ENCODE measurements around the gene NLRP10.
A peak's percentile ranks its signal among the peaks of the same experiment; 100 is the strongest.

The NLRP10 gene

DNA sequence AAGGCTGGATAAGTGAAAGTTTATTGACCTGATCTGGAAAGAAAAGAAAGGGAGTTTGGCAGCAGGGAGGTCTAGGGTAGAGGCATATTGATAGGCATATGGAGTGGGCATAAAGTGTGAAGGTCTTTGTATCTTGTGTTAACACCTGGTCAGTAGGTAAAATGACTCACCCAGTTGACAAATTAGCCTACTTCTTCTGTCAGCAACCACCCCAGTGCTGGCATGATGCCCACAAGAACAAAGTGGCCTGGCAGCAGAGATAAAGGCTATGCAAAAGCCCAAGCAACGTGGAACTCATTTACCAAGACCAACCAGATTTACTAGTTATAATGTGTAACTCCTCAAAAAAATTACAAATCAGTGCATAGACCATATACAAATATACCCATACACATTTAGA is 28.6 kb downstream of the NLRP10 start:
- FAIRE-seq, result no peak
- TF ChIP-seq POLR2AphosphoS5 (IDR thresholded peaks at IDR 0.05; ENCODE audit: low read depth, low read length), result no peak
- no peak for TF ChIP-seq TAF1 (IDR thresholded peaks at IDR 0.05; ENCODE audit: borderline replicate concordance, low read depth, low read length)
- no peak for TF ChIP-seq POLR2A (IDR thresholded peaks at IDR 0.05; ENCODE audit: low read depth, low read length)
- DNase-seq (ENCODE audit: insufficient read length), result no peak

DNA sequence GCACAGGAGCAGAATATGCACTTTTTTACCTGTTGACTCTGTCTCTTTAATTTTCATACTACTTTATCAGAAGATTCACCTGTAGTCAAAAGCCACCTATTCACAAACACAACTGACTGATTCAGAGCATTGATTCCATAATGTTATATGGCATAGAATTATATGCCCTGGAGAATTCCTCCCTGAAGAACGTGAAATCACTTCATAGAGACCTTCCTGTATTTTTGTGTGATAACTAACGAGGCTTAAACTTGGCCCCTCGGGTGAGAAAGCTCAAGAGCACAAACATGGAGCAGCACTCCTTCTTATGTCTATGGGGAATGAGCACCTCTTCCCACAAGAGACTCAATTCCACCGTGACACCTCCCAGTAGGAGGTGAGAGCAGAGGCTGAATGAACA is 34.1 kb downstream of the NLRP10 start, which contains the start of gene OR10A6:
Gene OR10A6, minus strand, starts transcription at position 101 of the 400 bp plus-strand sequence. CDS start 2,606 bp downstream, outside the sequence.
- FAIRE-seq, result no peak
- DNase-seq (ENCODE audit: insufficient read length), result no peak
- TF ChIP-seq TAF1 (IDR thresholded peaks at IDR 0.05; ENCODE audit: borderline replicate concordance, low read depth, low read length) (no peak), POLR2A (IDR thresholded peaks at IDR 0.05; ENCODE audit: low read depth, low read length) (no peak), POLR2AphosphoS5 (IDR thresholded peaks at IDR 0.05; ENCODE audit: low read depth, low read length) (no peak)

- no peak for DNase-seq (ENCODE audit: insufficient read length)
- TF ChIP-seq POLR2AphosphoS5 (IDR thresholded peaks at IDR 0.05; ENCODE audit: low read depth, low read length) (no peak), POLR2A (IDR thresholded peaks at IDR 0.05; ENCODE audit: low read depth, low read length) (no peak), TAF1 (IDR thresholded peaks at IDR 0.05; ENCODE audit: borderline replicate concordance, low read depth, low read length) (no peak)
- peak; percentile 46 for FAIRE-seq
These were observed 37.6 kb downstream of the NLRP10 start for GRCh38 chr11:7927635-7928034.

DNA sequence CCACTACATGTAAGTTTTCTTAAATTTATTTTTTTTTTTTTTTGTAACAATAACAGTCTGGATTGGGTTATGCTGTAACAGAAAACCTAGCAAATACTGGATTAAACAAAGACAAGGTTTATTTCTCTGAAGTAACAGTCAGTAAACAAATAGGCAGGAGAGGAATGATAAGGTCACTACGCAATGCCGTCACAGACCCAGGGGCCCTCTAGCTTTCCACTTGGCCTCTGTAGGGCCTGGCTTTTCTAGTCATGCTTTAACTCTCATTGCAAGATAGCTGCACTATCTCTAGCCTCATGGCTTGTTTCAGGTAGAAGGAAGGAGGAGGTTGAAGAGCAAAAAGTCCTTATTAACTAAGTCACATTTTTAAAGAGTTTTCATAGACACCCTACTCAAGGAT is 40.7 kb downstream of the NLRP10 start:
- DNase-seq (ENCODE audit: insufficient read length) (no peak), FAIRE-seq (no peak)
- TF ChIP-seq POLR2A (IDR thresholded peaks at IDR 0.05; ENCODE audit: low read depth, low read length) (no peak), POLR2AphosphoS5 (IDR thresholded peaks at IDR 0.05; ENCODE audit: low read depth, low read length) (no peak), TAF1 (IDR thresholded peaks at IDR 0.05; ENCODE audit: borderline replicate concordance, low read depth, low read length) (no peak)

DNA sequence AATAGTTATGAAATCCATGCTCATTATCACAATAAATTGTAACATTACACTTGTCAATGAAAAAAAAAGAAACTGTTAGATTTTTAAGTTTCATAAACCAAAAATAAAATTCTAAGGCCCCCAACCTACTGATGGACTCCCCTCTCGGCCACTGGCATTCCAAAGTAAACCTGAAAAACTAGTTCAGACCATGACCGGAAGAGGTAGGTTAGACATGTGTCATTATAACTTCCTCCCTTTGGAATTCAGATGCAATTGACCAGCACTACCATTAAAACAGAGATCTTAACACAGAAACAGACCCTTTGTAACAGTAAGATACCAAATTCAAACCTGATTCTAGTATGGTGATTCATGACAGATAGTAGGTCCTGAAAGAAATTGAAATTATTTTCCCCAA is 47.1 kb downstream of the NLRP10 start:
- FAIRE-seq (no peak), DNase-seq (ENCODE audit: insufficient read length) (no peak)
- TF ChIP-seq POLR2AphosphoS5 (IDR thresholded peaks at IDR 0.05; ENCODE audit: low read depth, low read length), result no peak
- no peak for TF ChIP-seq POLR2A (IDR thresholded peaks at IDR 0.05; ENCODE audit: low read depth, low read length)
- TF ChIP-seq TAF1 (IDR thresholded peaks at IDR 0.05; ENCODE audit: borderline replicate concordance, low read depth, low read length), result no peak
